Activated naive CD4-positive, alpha-beta T cell treated with anti-CD3 and anti-CD28 coated beads, Interleukin-2, amount 10 ng/mL, durations not matched to agents 7 days and 5 days (primary cell): ENCODE results near the gene ASB8.
"Not testable (repeated sequence)": the region's sequence is repeated elsewhere in the genome, so short reads cannot be mapped to it uniquely, and the experiment has no call there.

Source experiments
- CTCF ChIA-PET: fragments of 350-600 bp; sonication (Branson Sonifier 250); formaldehyde crosslinking; loops from one replicate; lab custom pipeline; 2021; ENCODE audit warnings: antibody characterized with exemption; lab: Charles Lee
- DNase-seq: peaks from one replicate; pipeline ENCODE4 v3.0.0-alpha.2; 2020
- H3K27ac Mint-ChIP-seq: one replicate; pipeline ENCODE4 v1.8.0; 2021; ENCODE audit warnings: mild to moderate bottlenecking, moderate library complexity, mixed read lengths
- H3K27me3 Mint-ChIP-seq: one replicate; pipeline ENCODE4 v1.8.0; 2021; ENCODE audit warnings: mild to moderate bottlenecking, mixed read lengths
- H3K36me3 Mint-ChIP-seq: one replicate; pipeline ENCODE4 v1.8.0; 2021; ENCODE audit warnings: mixed read lengths
- H3K4me1 Mint-ChIP-seq: one replicate; pipeline ENCODE4 v1.8.0; 2021; ENCODE audit warnings: mixed read lengths
- H3K4me3 Mint-ChIP-seq: one replicate; pipeline ENCODE4 v1.8.0; 2021; ENCODE audit warnings: mild to moderate bottlenecking, moderate library complexity, mixed read lengths
- H3K9me3 Mint-ChIP-seq: one replicate; pipeline ENCODE4 v1.8.0; 2021; ENCODE audit warnings: mixed read lengths

ASB8 gene

DNA sequence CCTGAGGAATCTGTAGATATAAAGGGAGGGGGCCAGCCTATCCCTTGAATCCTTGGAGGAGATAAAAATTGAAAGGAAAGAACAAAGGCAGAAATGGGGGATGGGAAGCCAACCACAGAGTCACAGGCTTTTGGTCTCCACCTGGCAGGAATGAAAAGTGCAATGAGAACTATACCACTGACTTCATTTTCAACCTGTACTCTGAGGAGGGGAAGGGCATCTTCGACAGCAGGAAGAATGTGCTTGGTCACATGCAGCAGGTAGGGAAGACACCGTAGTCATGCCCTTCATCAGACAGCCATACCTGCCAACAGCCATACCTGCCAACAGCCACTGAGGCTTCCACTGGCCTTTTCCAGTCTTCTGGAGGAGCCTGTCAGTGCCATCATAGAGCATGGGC, 13.4 kb downstream of the ASB8 start:
- H3K27ac Mint-ChIP-seq, result peak overlapping the region; percentile 69
- CTCF ChIA-PET, result interaction anchor here (1.8 kb wide), 1 partner anchor 22 kb away, joined by 5 read pairs; no protein-coding TSS in a partner anchor

DNA sequence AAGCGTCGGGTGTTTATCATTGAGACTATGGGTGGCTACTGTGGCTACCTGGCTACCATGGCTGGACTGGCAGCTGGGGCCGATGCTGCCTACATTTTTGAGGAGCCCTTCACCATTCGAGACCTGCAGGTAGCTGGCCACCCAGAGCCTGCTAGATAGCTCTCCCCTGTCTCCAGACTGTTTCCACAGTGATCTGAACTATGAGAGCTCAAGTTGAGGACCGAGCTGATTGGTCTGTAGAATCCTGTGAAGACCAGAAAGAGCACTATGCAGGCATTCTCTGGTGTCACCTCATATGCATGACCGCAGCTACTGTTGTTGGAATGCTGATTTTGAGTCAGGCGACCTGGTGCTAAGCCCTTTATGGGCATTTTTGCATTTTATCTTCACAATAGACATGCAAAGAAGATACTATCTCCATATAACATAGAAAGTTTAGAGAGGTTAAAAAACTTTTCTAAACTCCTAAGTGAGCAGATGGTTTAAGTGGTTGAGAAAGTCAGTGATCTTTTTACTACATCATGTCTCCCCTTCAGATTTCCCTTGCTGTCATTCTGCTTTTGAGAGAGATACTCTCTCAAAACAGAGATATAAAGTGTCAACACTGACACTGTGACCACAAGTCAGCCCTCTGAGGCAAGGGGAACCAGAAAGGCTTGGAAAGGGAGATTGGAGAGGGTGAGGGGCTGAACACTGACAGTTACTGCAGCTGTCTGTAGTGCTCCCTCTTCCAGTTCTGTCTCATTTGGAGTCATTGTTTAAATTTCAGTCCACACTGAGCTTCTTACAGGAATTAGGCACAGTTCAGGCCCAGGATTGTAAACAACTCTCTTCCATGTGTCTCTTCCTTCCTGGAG, 14.3 kb downstream of the ASB8 start:
- no peak for DNase-seq
- H3K27ac Mint-ChIP-seq, result no peak overlapping the region
- H3K36me3 Mint-ChIP-seq, result peaks cover 22% of the 10 kb centered on the region
- CTCF ChIA-PET, result interaction anchor here (1.0 to 1.8 kb wide), 2 partner anchors 9 to 22 kb away, joined by 5 read pairs; no protein-coding TSS in a partner anchor
- no peak overlapping the region for H3K4me3 Mint-ChIP-seq
- H3K27me3 Mint-ChIP-seq, result no peaks in the 10 kb centered on the region
- H3K4me1 Mint-ChIP-seq, result no peaks in the 10 kb centered on the region
- no peaks in the 10 kb centered on the region for H3K9me3 Mint-ChIP-seq

More for the DNA sequence above, 13.4 kb downstream of the ASB8 start:
- Mint-ChIP-seq H3K4me3 (no peak overlapping the region), H3K9me3 (no peaks in the 10 kb centered on the region), H3K36me3 (peaks cover 27% of the 10 kb centered on the region), H3K27me3 (no peaks in the 10 kb centered on the region), H3K4me1 (no peaks in the 10 kb centered on the region)
- no peak for DNase-seq

DNA sequence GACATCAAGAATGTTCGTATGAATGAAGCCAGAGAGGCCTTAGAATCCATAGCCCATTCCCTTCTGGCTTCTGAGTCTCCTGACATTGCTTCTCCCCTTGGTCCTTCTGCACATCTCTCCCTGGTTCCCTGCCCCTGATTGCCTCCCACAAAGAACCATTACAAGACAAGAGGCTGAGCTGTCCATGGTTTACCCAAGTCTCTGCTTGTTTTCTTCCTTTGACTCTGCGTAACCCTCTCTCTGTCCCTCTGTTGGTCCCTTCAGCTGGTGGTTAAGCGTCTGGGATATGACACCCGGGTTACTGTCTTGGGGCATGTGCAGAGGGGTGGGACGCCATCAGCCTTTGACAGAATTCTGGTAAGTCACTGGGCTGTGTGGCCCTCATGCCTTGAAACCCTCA, 22.3 kb downstream of the ASB8 start:
- H3K27me3 Mint-ChIP-seq, result no peaks in the 10 kb centered on the region
- peaks cover 4% of the 10 kb centered on the region for H3K36me3 Mint-ChIP-seq
- H3K27ac Mint-ChIP-seq, result no peak overlapping the region
- H3K4me3 Mint-ChIP-seq, result no peak overlapping the region
- CTCF ChIA-PET, result no interaction called here
- DNase-seq, result no peak
- no peaks in the 10 kb centered on the region for H3K9me3 Mint-ChIP-seq
- H3K4me1 Mint-ChIP-seq, result no peaks in the 10 kb centered on the region

DNA sequence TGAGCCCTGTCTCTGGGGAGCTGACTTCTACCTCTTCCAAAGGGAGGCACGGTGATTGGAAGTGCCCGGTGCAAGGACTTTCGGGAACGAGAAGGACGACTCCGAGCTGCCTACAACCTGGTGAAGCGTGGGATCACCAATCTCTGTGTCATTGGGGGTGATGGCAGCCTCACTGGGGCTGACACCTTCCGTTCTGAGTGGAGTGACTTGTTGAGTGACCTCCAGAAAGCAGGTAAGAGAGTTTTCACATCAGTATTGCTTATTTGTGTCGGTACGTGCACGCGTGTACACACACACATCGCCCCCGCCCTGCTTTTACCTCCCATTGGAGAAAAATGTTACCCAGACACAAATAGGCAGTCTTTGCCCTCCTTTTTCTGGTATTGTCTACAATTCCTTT, 24.5 kb downstream of the ASB8 start:
- CTCF ChIA-PET, result no interaction called here
- H3K36me3 Mint-ChIP-seq, result peaks cover 6% of the 10 kb centered on the region
- no peaks in the 10 kb centered on the region for H3K4me1 Mint-ChIP-seq
- no peaks in the 10 kb centered on the region for H3K9me3 Mint-ChIP-seq
- no peak overlapping the region for H3K4me3 Mint-ChIP-seq
- no peak overlapping the region for H3K27ac Mint-ChIP-seq
- DNase-seq, result no peak
- H3K27me3 Mint-ChIP-seq, result no peaks in the 10 kb centered on the region

DNA sequence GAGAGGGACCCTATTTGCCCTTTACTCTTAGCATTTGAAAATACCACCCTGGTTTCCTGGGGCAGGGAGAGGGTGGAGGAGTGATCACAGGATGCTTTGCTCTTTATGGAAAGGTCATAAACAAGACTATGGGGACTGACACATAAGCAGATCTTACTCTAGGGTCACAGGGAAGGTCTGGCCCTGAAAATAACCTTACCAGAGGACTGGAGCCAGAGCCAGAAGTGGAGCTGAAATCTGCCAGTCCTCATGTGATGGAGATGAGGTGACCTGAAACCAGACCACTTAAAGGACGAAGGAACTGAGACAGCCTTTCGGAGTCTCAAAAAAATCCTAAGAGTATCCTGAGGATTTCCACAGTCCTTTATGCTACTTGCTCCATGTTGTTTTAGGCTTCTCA, 25.8 kb downstream of the ASB8 start:
- H3K27me3 Mint-ChIP-seq, result no peaks in the 10 kb centered on the region
- no peak for DNase-seq
- no peaks in the 10 kb centered on the region for H3K4me1 Mint-ChIP-seq
- H3K9me3 Mint-ChIP-seq, result no peaks in the 10 kb centered on the region
- CTCF ChIA-PET, result no interaction called here
- peaks cover 10% of the 10 kb centered on the region for H3K36me3 Mint-ChIP-seq
- no peak overlapping the region for H3K27ac Mint-ChIP-seq
- H3K4me3 Mint-ChIP-seq, result no peak overlapping the region

DNA sequence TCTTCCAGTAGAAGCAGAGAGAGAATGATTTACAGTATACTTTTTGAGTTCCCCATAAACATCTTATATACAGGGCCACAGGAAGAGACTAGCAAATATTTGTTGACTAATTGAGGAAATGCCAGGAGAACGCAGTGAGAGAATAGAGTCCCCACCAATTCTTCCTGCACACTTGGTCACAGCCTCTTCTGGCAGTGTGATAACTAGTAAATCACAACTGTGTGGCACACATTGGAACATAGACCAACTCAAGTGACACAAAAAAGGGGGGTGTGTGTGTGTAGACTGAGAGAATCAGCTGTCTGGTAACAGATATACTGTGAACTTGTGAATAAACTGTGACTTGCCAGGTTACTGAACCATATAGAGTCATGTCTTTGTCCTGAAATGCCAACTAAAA, 27.9 kb downstream of the ASB8 start:
- peaks cover 13% of the 10 kb centered on the region for H3K36me3 Mint-ChIP-seq
- CTCF ChIA-PET, result interaction anchor here (1.0 kb wide), 1 partner anchor 24 kb away, joined by 3 read pairs; no protein-coding TSS in a partner anchor

DNA sequence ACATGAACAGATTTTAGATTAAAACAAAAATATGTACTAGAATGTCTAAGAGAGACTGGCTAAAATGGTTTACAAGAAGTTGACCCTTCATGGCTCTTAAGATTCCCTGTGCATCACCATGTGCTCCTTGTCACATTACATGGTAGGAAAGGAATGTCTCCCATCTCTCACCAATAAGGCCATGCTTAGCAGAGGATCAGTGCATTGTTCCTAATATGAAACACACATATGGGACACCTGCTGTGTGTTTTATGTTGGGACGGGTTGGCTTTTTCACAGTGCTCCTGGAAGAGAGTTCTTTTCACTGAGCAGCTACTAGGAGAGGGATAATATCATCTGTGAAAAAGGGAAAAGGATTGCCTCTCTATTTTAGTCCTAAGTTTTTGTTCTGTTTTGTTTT, 28.5 kb downstream of the ASB8 start:
- no peak overlapping the region for H3K27ac Mint-ChIP-seq

More for the DNA sequence above, 27.9 kb downstream of the ASB8 start:
- Mint-ChIP-seq H3K9me3 (no peaks in the 10 kb centered on the region), H3K27me3 (no peaks in the 10 kb centered on the region), H3K4me3 (no peak overlapping the region), H3K27ac (no peak overlapping the region), H3K4me1 (no peaks in the 10 kb centered on the region)
- DNase-seq, result no peak

DNA sequence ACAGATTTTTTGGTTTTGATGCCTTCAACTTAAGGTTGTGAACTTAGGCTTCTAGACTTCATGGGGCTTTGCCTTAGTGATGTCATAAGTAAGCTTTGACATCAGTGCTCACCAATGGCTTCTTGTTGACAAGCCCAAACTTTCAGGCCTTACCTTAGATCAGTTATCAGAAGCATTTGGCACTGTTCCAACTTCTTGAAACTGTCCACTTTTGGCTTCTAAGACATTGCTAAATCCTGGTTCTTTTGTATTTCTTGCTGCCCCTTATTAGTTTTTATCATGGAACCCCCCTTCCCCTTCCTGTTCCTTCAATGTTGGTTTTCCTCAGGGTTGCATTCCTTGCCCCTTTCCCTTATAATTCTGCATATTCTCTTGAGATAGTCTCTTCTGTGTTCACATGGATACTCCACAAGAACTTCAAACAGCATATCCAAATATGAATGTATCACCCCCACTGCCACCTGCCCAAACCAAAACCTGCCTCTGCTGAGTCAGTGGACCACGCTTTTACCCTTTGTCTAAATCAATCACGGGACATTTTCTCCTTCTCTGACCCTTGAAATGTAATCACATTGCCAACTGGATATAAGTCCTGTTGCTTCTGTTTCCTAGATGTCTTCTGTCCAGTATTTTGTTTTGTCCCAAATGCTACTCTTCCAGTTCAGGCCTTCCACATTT, 30.2 kb downstream of the ASB8 start:
- Mint-ChIP-seq H3K9me3 (no peaks in the 10 kb centered on the region), H3K4me3 (no peak overlapping the region), H3K36me3 (peaks cover 10% of the 10 kb centered on the region), H3K27ac (no peak overlapping the region), H3K27me3 (no peaks in the 10 kb centered on the region), H3K4me1 (no peaks in the 10 kb centered on the region)
- DNase-seq, result no peak
- CTCF ChIA-PET, result no interaction called here

More for the DNA sequence above, 28.5 kb downstream of the ASB8 start:
- Mint-ChIP-seq H3K4me1 (no peaks in the 10 kb centered on the region), H3K9me3 (no peaks in the 10 kb centered on the region), H3K4me3 (no peak overlapping the region), H3K36me3 (peaks cover 13% of the 10 kb centered on the region), H3K27me3 (no peaks in the 10 kb centered on the region)
- DNase-seq, result no peak
- CTCF ChIA-PET, result no interaction called here

DNA sequence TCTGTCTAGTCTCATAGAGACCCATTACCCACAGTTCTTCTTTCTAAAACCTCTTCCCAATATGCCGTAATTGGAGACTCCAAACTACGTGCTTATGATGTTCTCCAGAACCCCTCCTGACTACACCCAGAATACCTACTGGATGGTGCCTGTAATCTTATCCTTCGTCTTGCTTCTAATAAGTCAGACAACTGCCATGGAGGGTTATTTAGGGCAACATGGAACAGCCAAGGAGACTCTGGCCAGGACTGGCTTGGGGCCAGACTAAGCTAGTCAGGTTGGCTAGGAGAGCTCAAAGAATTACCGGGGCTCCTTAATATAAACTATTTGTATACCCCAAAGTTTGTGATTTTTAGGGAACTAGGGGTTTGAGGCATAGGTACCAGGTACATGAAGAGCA, 31.3 kb downstream of the ASB8 start:
- Mint-ChIP-seq H3K4me1 (no peaks in the 10 kb centered on the region), H3K4me3 (no peak overlapping the region), H3K36me3 (peaks cover 10% of the 10 kb centered on the region), H3K9me3 (no peaks in the 10 kb centered on the region), H3K27ac (no peak overlapping the region), H3K27me3 (no peaks in the 10 kb centered on the region)
- no peak for DNase-seq
- CTCF ChIA-PET, result no interaction called here

DNA sequence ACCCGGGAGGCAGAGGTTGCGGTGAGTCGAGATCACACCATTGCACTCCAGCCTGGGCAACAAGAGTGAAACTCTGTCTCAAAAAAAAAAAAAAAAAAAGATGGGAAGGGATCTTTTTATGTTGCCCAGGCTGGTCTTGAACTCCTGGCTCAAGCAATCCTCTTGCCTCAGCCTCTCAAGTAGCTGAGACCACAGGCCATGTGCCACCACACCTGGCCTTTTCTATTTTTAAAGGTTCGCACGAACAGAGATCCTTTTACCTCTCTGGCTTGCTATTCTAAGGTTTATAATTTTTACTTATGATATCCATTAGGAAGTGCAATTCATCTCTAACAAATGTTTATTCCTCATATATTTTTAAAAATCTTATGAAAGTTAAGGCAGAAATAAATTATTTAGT, 31.8 kb downstream of the ASB8 start:
- H3K9me3 Mint-ChIP-seq, DNase-seq, CTCF ChIA-PET, H3K27ac Mint-ChIP-seq, H3K27me3 Mint-ChIP-seq, H3K4me3 Mint-ChIP-seq, H3K4me1 Mint-ChIP-seq: not testable (repeated sequence)
- H3K36me3 Mint-ChIP-seq, result peaks cover 10% of the 10 kb centered on the region

DNA sequence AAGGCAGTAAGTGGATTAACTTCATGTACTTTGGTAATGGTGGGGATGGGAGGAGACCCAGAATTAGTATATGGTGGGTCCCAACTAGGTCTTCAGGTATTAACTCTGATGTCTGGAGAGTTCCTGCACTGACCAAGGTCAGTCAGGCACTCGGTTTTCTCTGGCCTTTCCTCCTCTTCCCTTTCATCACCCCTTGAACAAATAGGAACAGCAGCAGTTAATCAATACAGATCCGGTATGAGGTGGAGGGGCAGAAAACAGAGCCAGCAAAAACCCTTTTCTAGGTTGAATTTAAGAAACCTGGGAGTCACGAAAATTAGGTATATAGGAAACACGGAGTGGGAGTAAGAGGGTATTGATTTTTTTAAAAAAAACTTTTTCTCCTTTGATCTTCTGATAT, 34.1 kb downstream of the ASB8 start:
- Mint-ChIP-seq H3K27ac (no peak overlapping the region), H3K4me3 (no peak overlapping the region), H3K36me3 (peaks cover 9% of the 10 kb centered on the region), H3K9me3 (no peaks in the 10 kb centered on the region), H3K4me1 (peaks cover 20% of the 10 kb centered on the region), H3K27me3 (no peaks in the 10 kb centered on the region)
- DNase-seq, result no peak
- CTCF ChIA-PET, result no interaction called here

DNA sequence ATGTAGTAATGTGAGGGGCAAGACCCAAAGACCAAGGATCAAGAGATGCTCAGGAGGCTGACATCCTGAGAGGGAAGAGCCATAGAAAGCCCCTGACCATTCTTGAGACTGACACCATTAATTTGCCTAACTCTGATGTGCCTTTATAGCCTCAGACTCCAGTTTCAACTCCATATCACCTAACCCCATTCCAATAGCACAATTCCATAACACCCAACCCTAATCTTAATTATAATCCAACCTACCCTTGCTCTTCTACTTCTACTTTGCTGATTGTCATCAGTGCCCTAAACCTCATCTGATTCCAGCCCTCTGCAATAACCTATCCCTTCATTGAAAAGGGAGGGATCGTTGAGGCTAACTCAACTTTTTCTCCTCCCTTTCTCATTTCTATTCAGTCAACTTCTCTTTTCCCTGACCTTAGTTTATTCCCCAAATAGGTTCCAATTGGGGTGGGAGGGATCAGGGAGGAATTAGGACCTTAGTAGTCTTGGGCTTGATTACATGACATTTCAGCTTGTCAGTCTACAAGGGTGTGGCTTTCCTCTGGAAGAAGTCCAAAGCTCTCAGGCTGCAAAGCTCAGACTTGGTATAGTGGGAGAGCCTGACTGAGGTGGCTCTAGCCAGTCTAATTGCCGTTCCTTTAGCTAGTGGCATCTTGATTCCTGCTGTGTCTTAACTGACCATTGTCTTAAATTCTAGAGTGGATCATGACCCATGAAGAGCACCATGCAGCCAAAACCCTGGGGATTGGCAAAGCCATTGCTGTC, 35.1 kb downstream of the ASB8 start:
- Mint-ChIP-seq H3K4me1 (peaks cover 20% of the 10 kb centered on the region), H3K4me3 (no peak overlapping the region), H3K27ac (no peak overlapping the region), H3K9me3 (no peaks in the 10 kb centered on the region), H3K36me3 (peaks cover 6% of the 10 kb centered on the region), H3K27me3 (no peaks in the 10 kb centered on the region)
- no peak for DNase-seq
- CTCF ChIA-PET, result no interaction called here

DNA sequence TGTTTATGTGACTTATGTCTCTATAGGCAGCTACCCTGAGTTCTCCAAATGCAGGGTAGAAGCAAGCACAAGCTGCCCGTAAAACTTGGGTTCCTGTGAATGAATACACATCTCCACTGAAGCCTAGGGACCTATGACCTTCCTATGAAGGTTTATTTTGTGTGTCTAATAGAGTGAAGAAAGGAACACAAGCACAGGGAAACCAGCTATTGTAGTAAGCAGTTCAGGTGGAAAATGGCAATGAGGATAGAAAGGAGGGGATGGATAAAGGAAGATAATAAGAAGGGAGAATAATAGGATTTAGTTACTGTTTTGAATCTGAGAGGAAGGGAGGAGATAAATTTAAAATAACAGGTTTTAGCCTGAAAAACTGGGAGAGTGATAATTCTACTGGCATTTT, 35.8 kb downstream of the ASB8 start:
- CTCF ChIA-PET, result no interaction called here
- H3K4me3 Mint-ChIP-seq, result no peak overlapping the region
- no peaks in the 10 kb centered on the region for H3K27me3 Mint-ChIP-seq
- peaks cover 20% of the 10 kb centered on the region for H3K4me1 Mint-ChIP-seq
- H3K36me3 Mint-ChIP-seq, result peaks cover 4% of the 10 kb centered on the region
- no peak overlapping the region for H3K27ac Mint-ChIP-seq
- no peak for DNase-seq
- no peaks in the 10 kb centered on the region for H3K9me3 Mint-ChIP-seq

DNA sequence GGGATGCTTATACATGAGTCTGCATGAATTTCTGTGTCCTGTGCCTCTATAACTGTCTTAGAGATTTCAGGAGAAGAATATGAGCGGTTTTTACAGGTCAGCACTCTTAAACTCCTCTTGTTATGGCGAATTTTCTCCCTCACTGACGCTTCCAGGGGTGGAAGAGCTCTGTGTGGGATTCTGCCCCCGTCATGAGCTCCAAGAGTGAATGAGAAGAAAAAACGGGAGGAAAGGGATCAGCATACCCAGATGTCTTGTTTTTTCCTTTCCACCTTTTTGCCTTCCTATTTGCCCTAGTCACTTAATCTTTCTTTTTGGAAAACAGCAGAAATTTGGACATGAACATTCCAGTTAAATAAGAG, 37.5 kb downstream of the ASB8 start:
- peak overlapping the region; percentile 86 for H3K4me3 Mint-ChIP-seq
- CTCF ChIA-PET, result interaction anchor here (1.2 to 1.4 kb wide), 2 partner anchors 13 to 234 kb away, joined by 3 to 4 read pairs; no protein-coding TSS in a partner anchor
- no peak overlapping the region for H3K27ac Mint-ChIP-seq
- no peaks in the 10 kb centered on the region for H3K36me3 Mint-ChIP-seq
- peaks cover 10% of the 10 kb centered on the region for H3K27me3 Mint-ChIP-seq
- no peak for DNase-seq
- H3K9me3 Mint-ChIP-seq, result no peaks in the 10 kb centered on the region
- H3K4me1 Mint-ChIP-seq, result peaks cover 20% of the 10 kb centered on the region
